HG02970 (cell line): ENCODE results near the gene C1orf52.
"Not testable (repeated sequence)": the region's sequence is repeated elsewhere in the genome, so short reads cannot be mapped to it uniquely, and the experiment has no call there.

Experiments used
- ATAC-seq: cut with Tn5 transposase; IDR thresholded peaks from one replicate; pipeline ENCODE4 v1.9.1; 2021; ENCODE audit warnings: mild to moderate bottlenecking, moderate library complexity, moderate number of reproducible peaks; ENCODE audit not compliant: unreplicated experiment, low FRiP score

C1orf52 gene

DNA sequence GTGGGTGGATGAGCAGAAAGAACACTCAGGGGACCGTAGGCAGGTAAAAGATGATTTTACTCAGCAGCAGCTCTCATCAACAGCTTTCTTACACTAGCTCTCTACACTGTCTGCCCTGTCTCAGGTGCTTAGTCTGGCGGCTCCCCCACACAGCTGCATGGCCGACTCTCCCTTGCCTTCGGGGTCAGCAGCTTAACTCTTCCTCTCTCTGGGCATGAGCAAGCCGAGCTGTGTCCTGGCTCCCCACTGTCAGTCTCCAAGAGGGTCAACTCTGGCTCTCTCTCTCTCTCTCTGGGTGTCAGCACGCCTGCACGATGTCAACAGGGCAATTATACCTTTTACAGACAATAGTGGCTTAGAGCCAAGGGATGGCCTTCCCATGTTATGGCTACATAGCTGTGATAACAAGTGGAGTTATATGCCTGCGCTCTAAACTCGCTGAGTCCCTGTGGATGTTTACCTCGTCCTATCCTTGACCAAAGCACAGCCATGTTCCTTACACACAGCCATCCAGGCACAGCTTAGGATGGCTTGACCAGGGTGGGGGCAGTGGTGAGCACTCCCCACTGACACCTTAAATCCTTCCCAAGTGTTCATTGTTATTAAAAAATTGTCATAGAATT, 20.1 kb upstream of the C1orf52 start:
- ATAC-seq: no peak

DNA sequence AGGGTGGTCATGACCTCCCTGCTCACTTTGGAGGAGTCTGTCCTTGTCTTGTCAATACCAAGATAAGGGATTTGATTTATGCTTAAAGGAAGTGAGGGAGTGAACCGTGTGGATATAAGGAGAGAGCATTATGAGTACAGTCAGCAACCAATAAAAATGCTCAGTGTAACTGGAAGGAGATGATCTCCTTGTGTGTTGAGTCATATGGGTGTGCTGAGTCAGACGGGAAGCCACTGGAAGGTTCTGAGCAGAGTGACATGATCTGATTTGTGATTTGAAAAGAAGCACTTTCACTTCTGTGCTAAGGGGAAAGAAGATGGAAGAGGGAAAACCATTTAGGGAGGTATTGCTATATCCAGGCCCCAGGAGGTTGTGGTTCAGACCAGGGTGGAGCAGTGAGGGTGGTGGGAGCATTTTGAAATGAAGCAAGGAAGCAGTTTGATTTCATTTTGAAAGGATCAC, 19.4 kb upstream of the C1orf52 start:
- ATAC-seq: no peak

DNA sequence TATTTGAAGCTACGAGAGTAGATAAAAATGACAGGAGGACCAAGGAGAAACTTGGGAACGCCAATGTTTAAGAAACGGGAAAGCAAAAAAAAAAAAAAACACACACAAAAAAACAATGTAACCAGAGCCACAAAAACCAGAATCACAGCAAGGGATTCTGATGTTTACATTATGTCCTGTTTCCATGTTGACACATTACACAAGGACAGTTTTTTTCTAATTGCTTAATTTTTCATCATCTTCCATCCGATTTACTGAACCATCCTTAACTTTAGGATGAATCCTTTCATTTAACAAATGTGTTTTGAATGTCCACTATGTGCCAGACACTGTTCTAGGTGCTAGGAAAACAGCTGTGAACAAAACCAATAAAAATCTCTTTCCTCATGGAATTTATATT, 18.3 kb upstream of the C1orf52 start:
- no peak for ATAC-seq

DNA sequence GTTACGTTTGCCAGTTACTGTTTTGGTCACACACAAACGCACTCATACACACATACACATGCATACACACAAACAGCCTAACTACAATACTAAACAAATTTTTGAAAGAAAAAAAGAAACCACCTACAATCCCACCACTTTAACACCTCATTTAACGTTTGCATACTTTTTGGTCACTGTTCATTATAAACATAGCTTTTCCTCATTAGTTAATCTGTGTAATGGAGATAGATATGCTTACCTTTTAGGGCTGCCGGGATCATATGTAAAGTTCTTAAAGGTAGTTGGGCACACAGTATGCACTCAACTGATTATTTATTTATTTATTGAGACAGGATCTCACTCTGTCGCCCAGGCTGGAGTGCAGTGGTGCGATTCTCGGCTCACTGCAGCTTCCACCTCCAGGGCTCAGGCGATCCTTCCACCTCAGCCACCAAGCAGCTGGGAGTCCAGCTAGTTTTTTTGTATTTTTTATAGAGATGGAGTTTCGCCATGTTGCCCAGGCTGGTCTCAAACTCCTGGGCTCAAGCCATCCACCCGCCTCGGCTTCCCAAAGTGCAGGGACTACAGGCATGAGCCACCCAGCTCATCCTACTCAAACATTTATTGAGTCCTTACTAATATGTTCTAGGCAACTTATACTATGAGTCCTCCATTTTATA, 17.6 kb upstream of the C1orf52 start:
- ATAC-seq: no peak

DNA sequence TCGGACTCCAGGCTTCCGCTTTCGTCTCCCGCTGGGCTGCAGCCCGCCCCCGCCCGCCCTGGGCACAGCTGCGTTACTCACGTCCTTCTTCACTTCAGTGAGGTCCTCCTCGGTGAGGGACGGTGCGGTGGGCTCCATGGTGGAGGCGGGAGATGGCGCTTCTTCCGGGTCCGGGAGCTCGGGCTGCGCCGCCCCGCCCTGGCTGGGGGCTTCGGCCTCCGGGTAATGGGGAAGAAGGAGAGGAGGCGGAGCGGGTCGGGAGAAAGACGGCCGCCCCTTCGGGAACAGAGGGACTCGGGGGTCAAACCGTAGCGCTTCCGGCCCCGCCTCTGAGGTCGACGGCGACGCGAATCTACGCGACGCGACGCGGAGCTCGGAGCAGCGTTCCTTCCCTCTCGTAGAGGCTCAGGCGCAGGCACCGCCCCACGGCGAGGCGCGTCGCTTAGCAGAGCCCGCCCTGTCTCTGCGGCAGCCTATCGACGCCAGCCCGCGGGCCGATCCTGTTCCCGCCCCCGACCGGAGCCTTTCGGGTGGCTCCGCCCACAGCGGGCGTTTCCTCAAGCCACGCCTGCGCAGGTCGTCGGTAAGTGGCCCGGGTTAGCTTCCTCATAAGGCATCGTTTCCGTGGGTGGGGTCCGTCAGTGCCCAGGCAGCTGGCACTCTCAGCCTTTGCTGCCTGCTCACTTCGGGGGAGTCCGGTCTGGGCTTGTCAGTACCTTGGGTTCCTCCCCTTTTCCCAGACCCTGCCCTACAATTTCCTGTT, 16.9 kb upstream of the C1orf52 start, which contains the start of gene BCL10:
BCL10 (minus strand) TSS at position 418 of the 763 bp plus-strand sequence; CDS start at position 138, 280 bp downstream.
- peak; percentile 99 for ATAC-seq

DNA sequence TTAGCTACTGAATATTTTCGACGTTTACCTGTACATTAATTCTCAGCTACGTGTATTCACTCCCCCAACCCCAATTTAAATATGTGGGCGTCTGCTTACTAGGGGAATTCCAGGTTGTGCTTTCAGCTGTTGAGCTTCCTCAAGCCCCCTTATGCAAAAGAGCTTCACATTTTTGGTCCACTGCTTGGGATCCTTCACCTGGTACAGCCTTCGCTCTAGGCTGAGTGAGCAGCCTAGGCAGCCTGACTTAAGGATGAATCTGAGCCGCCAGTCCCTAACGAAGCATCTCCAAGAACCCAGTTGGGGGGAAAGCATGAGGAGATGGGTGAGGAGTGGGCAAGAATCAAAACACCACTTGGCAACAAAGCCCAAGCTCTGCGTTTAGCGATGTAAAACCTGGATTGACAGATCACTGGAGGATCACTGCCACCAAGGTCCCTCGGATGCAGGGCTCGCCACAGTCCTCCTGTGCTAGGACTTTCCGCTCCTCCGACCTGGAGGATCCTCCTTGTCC, 16.3 kb upstream of the C1orf52 start:
- ATAC-seq: no peak

DNA sequence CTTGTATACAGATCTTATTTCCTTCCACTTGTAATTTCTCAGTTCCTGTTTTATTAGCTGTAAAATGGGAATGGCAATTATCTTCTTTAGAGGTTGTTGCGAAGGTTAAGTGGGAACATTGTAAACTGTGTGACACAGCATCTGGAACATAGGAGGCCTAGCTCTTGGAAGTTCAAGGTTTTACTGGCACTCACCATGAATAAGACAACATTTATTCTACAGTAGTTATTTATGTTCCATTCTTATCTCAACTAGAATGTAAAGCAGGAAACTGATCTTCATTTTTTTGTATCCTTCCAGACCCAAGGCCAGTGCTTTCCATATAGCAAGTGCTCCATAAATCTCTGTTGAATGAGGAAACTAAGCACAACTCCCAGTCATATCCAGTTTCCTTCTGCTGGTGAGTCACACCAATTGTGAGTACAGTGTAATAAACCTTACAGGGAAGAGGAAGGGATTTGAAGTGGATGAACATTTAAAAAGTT, 15.5 kb upstream of the C1orf52 start:
- ATAC-seq: no peak

DNA sequence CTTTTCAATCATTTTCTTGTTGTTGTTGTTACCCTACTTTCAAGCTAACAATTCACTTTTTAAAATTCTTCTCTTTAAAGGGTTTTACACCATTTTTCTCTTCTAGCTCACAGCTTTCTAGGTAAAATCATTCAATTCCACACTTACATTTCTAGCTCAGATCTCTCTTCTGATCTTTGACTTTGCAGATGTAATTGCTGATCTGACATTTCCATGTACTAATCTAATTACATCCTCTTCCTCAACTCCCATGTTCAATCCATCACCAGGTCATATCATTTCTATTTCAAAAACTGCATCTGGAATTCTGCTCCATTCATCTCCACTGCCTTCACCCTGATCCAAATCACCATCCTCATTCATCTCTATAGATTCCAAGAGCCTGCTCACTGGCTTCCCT, 13.9 kb upstream of the C1orf52 start:
- no peak for ATAC-seq

DNA sequence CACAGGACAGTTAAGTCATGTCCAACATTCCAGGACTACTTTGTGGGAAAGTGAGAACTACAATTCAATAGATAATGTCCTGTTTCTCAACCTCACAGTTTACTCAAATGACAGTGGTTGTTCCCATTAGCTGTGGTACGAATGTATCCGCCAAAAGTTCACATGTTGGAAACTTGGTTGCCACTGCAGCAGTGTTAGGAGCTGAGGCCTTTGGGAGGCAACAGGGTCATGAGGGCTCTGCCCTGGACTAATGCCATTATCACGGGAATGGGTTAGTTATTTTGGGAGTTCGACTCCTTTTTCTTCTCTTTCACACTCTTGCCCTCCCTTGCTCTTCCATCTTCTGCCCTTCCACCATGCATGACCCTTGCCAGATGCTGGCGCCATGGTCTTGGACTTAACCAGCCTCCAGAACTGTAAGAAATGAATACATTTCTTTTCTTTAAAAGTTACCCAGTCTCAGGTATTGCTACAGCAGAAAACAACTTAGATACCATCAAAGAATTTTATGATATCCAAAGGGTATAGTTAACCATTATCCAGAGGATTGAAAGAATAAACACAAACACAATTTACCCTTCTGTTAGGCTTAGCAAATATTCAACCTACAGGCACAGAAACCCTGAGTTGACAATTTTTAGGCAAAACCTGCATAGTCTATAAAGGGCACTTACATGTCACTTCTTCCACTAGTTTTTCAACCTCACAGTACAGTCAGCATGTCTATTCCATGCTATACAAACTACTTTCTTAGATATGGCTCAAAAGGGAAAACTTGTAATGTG, 9.5 kb upstream of the C1orf52 start:
- no peak for ATAC-seq

DNA sequence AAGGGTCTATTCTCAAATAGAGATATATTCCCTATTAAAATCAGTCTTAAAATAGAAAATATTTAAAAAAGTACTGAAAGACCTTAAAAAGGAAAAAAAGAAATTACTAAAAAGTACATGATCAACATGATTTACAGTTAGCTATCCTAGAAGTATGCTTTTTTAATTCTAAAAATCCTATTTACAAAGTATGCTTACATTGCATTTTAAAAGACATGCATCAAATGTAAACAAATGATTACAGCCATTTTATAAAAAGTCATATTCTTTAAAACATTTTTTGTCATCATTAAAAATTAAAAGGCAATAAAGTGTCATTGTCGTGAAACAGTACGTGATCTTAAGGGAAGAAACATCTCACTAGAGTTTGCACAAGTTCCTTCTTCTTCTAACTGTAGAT, 7.9 kb upstream of the C1orf52 start:
- ATAC-seq: no peak

DNA sequence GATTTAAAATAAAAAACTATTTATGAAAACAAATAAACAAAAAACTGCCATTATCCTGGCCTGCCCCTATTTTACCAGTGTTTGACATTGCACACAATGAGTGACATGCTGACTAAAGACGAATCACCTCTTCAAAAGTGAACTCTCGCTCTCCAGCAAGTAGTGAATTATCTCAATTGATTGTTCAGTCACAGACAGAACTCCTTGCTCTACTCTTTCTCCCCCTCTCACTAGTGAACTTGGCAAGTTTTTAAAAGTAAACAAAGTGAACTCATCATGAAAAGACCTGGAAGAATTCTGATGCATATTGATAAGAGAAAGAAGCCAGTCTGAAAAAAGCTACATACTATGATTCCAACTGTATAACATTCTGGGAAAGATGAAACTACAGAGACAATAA, 4.7 kb upstream of the C1orf52 start:
- ATAC-seq: no peak

DNA sequence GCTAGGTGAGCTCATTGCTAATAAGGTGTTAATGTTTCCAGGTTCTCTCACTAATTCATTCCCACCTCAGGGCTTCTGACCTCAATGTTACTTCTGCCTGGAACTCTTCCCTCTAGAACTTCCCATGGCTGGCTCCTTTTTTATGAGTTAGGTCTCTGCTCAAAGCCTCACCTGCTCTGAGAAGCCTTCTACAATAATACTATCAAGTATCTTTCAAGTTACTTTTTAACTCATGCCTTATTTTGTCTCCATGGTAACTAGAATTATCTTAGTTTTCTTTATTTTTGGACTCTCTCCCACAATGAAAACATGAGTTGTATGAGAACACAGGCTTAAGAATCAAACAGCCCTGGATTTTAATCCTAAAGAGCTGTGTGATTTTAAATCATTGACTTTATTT, 3.5 kb upstream of the C1orf52 start:
- ATAC-seq: no peak

DNA sequence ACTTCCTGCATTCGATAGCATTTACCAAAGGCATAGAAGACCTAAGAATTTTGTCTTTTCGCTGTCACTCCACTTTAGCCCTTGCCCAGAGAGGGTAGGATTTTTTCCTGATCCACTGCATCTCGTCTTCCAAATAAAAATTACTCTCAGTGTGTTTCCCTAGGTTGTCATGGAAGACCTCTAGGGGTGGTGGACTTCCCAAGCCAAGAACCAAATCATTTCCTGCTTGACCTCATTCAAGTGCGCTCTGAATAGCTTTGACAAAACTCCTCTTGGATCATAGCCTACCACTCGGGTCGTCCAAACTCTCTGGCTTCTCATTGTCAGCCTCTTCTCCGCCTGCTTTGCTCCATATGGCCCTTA, 431 bp upstream of the C1orf52 start:
- ATAC-seq: no peak

DNA sequence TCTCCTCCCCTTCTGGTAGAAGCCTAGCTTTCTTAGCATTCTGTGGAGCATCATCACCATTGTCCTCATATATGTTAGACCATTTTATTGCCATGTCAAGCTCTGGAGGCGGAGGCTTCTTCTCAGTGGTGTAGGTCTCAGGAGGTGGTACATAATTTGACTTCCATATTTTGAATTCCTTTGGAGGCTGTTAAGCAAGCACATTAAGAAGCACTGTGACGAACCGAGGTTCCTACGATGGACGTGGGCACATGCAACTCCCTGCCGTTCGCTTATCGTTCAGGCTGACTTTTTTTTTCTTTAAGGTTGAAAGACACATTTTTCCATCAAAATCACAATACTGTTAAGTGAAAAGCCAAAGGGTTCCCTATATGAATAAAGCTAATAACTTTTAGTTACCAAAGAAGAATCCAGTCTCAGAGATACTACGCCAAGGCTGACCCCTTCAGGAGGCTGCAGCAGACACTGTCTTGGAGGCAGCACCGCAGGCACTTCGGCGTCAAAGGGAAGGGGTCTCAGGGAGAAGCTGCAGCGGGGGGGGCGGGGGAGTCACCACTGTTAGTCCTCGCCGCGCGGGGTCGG, 835 bp downstream of the C1orf52 start:
- ATAC-seq: no peak

DNA sequence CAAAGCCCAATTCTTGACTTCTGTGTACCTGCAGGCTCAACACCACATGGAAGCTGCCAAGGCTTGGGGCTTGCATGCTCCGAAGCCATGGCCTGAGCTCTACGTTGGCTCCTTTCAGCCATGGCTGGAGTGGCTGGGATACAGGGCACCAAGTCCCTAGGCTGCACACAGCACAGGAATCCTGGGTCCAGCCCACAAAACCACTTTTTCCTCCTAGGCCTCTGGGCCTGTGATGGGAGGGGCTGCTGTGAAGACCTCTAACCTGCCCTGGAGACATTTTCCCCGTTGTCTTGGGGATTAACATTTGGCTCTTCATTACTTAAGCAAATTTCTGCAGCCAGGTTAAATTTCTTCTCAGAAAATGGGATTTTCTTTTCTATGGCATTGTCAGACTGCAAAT, 10.4 kb downstream of the C1orf52 start:
- not testable (repeated sequence) for ATAC-seq

DNA sequence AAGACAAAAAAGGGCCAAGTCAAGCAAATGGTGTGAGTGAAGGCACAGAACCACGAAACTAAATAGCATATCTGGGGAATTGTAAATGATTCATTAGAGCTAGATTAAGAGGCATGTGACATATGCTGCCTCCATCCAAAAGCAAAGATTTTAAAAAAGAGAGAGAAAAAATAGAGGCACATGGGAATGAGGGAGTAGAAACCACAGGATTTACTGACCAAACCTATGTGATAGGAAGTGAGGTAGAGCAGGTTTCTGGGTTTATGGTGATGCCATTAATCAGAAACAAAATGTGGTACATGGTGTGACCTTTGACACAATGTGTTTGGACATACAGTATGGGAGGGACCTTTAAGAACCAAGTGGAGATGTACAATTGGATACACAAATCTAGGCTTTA, 13.6 kb downstream of the C1orf52 start:
- ATAC-seq: no peak

DNA sequence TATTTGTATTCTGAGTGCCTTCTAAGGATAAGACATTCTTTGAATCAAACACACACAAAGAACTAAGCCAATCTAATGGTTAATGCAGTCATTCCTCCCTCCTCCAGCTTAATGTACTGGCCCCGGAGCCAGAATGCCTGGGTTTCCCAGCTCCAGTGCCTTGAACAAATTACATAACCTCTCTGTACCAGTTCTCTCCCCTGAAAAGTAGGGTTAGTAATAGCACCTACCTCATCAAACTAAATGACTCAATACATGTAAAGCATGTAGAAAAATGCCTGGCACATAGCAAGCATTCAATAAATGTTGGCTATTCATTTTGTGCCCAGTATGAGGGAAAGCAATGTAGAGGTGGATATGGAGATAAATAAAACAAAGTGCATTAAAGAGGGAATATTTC, 14.0 kb downstream of the C1orf52 start:
- no peak for ATAC-seq

DNA sequence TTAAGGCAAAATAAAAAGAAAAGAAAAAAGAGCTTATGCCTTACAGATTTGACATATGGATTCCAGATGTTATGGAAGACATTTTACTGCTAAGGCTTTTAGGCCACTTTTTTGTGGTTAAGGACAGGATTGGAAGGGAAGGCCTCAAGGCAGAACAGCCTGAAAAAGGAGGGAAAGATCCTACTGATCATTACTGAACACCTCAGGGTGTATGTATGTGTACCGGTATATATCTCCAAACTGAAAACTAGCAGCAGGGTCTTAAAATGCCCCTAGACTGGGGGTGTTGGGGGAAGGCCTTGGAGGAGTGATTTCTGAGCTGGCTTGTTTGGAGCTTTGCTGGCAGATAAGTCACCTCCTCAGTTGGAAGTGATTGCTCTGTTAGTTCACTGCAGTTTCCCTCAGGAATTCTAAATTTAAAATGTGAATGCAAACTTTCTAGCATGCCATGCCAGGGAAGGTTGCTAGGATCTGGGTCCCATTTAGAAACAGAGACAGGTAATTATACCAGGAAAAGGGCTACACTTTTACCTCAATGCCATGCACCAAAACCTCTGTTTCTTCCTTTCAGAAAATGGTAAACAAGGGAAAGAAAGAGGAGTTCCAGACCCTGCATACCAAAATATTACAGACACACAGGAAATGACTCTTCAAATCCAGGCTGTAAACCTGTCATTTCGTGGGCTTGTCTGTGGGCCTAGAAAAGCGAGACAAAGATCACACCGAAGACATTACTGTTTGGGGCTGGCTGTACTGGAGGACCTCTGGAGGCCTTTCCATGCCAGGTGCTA, 15.0 kb downstream of the C1orf52 start:
- no peak for ATAC-seq

DNA sequence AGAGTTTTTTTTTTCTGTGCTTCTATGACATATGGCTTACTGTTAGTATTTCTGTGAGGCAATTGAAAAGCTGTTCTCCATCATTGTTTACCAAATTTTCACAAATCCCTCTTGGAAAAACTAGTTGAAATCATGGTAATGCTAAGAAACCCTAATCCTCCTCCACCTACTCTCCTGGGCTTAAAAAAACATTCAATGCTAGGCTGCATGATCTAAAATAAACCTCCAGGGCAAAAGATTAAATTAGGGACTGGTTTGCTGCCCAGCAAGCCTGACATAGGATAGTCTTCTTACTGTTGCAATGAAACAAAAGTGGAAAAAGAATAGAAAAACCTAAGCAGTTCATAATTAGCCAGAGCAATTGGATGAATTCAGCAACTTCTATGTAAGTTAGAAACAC, 16.1 kb downstream of the C1orf52 start:
- ATAC-seq: no peak
